GM21515 (cell line): ENCODE measurements around the gene CCL7.

Experiments
- ATAC-seq: cut with Tn5 transposase; IDR thresholded peaks from one replicate; pipeline ENCODE4 v1.9.1; 2021; ENCODE audit not compliant: unreplicated experiment

The CCL7 gene

GRCh38 chr17:34285286-34285792 is 15.3 kb downstream of the CCL7 start, which contains the start of gene CCL11:
CCL11 (plus strand) TSS chr17:34285742; CDS start chr17:34285809, 67 bp downstream.
- ATAC-seq: no peak

DNA sequence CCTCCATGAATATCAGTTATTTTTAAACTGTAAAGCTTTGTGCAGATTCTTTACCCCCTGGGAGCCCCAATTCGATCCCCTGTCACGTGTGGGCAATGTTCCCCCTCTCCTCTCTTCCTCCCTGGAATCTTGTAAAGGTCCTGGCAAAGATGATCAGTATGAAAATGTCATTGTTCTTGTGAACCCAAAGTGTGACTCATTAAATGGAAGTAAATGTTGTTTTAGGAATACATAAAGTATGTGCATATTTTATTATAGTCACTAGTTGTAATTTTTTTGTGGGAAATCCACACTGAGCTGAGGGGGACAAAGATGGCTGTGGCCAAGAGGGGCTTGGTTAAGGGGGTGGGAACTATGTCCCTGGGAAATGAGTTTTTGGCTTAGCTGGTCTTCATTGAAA is 17.9 kb downstream of the CCL7 start:
- no peak for ATAC-seq

GRCh38 chr17:34290586-34290985 is 20.6 kb downstream of the CCL7 start:
- no peak for ATAC-seq

DNA sequence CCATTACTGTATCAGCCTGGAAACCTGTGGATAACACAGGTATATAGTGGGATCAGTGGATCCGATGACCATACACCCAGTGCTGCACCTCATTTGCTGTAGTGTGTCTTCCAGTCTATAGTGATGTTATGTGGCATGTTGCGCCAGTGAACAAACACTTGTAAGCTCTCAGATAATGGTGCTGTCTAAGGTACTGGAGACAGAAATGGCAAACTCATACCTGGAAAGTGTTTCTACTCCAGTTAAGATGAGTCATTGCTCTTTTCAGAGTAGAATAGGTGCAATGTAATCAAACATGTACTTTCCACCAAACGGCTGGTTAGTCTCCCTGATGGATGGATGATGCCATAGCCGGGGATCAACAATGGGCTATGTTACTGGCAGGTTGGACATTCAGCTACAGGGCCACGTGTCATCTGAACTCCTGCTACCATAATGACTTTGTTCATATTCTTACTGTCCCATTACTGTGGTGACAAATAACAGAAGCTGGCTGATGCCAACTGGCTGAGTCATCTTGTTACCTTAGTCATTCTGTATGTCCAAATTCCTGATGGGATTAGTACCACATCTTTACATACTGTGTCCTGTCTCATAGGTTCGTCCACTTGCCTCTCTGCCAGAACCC is 21.8 kb downstream of the CCL7 start:
- ATAC-seq: no peak

DNA sequence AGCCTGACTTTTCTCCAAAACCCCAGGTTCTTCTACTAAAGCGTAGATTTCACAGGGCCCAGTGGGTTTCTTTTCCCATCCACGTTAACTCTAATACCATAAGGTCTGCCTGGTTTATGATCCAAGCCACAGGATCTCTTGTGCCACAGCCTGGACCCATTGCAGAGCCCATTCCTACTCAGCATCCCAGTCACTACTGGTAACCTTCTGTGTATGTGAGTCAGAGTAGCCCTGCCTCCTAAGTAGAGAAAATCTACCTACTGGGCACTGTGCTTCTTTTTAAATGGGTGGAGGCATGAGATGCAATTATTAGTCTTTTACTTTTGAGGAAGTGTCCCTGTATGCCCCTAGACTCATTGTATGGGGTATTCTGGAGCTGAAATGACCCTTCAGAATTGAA is 29.0 kb downstream of the CCL7 start:
- no peak for ATAC-seq

DNA sequence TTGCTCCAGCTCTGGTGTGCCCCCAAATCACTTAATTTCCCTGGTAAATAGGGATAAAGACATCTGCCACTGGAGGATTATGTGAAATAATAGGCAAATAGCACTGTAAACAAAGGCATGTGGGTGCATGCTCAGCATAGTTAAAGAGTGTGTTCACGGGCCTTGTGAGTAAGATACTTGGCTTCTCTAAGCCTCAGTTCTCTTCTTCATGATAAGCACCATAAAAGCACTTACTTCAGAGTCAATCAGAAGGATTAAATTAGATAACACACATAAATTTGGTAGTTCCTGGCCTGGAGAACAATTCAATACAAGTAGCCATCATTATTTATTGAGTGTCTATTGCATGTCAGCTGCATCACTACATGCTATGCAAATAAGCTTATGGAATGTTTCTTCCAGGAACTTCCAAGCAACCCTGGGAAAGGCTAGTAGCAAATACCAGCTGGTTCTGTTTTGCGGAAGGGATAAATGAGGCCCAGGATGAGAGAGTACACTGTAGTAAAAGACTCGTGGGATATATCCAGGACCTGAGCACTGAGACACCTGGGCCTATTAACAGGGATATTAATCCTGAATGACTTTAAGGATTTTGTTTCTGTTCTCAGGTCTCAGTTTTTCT is 30.0 kb downstream of the CCL7 start:
- no peak for ATAC-seq

DNA sequence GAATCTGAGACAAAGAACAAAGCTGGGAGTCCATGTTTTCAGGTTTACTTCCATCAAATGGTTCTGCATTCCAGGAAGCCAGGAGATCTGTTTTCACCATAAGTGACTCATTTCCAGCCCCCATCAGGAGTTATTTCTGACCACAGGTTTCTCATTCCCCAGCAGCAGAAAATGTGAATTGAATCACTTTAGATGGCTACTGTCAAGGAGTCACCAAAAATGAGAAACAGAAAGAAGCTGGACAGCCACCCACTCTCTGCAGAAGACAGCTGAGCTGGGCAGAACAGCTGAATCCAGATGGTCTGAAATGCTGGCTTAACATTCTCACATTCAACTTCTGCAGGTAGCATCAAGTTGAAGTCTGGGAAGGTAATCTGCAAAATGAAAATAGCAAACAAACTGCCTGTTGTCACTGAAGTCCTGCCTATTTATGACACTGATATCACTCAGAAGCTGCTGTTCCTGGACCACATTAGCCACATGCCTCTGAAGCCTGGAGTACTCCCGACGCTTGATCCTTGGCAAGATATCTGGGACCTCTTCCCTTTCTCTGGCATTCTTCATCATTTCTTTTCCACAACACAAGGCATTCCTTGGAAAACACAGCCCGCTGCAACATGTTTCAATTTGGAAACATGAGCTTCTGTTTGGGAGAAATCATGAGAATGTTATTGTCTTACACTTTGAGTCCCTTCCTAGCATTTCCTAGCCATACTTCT is 30.8 kb downstream of the CCL7 start:
- no peak for ATAC-seq

- no peak for ATAC-seq
Measured at GRCh38 chr17:34301986-34302385, 32.0 kb downstream of the CCL7 start.

GRCh38 chr17:34302636-34303035 is 32.6 kb downstream of the CCL7 start:
- ATAC-seq: no peak

GRCh38 chr17:34303606-34304005 is 33.6 kb downstream of the CCL7 start:
- no peak for ATAC-seq

GRCh38 chr17:34305061-34305460 is 35.0 kb downstream of the CCL7 start:
- no peak for ATAC-seq

GRCh38 chr17:34305606-34306005 is 35.6 kb downstream of the CCL7 start:
- no peak for ATAC-seq

- ATAC-seq: no peak
Measured at GRCh38 chr17:34306466-34306865, 36.4 kb downstream of the CCL7 start.

DNA sequence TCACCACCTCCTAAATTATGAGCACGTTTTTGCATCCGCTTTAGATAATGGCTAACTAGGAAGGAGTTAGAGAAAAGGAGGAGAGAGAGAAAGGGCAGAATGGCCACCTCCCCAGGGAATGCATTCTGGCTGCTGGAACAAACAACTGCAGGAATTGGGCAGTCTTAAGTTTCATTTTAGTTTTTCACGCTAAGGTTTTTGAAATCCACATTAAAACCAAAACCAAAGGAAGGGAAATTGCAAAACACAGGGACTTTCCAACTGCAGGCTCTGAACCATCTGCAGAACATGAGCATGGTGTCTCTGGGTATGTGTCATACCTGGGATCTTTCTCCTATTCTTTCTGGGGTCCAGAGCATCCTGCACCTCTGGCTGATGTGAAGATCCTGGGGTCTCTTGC is 37.1 kb downstream of the CCL7 start:
- no peak for ATAC-seq

- no peak for ATAC-seq
Measured at GRCh38 chr17:34308371-34308770, 38.4 kb downstream of the CCL7 start.

- no peak for ATAC-seq
Measured at GRCh38 chr17:34311291-34311690, 41.3 kb downstream of the CCL7 start.

DNA sequence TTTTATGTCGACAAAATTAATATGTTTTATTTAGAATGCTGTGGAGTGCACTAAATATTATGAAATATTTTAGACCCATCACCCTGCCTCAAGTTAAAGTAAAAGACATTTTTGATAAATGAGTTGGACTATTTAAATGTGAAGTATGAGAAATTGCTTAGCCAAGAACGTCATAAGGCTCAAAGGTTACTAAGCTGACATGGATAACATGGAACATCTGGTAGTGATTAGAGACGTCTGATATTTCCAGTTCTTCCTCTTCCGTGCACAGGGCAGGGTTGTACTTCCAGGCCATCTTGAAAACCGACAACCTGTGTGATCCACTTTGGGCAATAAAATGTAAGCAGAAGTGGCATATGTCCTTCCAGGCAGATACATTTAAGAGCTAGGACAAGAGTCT is 42.1 kb downstream of the CCL7 start:
- ATAC-seq: no peak

GRCh38 chr17:34313164-34313563 is 43.1 kb downstream of the CCL7 start:
- ATAC-seq: no peak

GRCh38 chr17:34314279-34314678 is 44.3 kb downstream of the CCL7 start:
- ATAC-seq: no peak

- no peak for ATAC-seq
Measured at GRCh38 chr17:34318474-34318873, 48.5 kb downstream of the CCL7 start.

DNA sequence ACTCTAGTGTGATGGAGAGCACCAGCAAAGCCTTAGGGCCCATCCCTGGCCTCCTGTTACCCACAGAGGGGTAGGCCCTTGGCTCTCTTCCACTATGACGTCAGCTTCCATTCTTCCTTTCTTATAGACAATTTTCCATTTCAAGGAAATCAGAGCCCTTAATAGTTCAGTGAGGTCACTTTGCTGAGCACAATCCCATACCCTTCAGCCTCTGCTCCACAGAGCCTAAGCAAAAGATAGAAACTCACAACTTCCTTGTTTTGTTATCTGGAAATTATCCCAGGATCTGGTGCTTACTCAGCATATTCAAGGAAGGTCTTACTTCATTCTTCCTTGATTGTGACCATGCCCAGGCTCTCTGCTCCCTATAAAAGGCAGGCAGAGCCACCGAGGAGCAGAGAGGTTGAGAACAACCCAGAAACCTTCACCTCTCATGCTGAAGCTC is 49.0 kb downstream of the CCL7 start, which contains the start of gene CCL8:
CCL8 (plus strand) TSS at position 397 of the 445 bp plus-strand sequence. CDS start 67 bp downstream, outside the sequence.
- ATAC-seq: no peak
